22Rv1 (cell line): ENCODE measurements around the gene RETREG3.

Source experiments
- CTCF ChIP-seq: fragments of 450-650 bp; IDR thresholded peaks from 2 replicates; pipeline ENCODE4 v1.5.1; 2017; ENCODE audit warnings: mild to moderate bottlenecking
- ZFX ChIP-seq: fragments of 450-650 bp; IDR thresholded peaks from 2 replicates; pipeline ENCODE4 v1.6.1; 2017; ENCODE audit warnings: antibody characterized with exemption, borderline replicate concordance

GRCh38 chr17:42530952-42531454, 78.2 kb downstream of the RETREG3 start:
- TF ChIP-seq CTCF, result no peak
- no peak for TF ChIP-seq ZFX
